GM23248 (cell line): ENCODE results near the gene HOXA1. TPM values are rescaled to one million over a fixed set of nuclear protein-coding genes. Genes with fewer than 3 reads are reported as not detected.

Experiments
- DNase-seq: peaks from one replicate; pipeline ENCODE4 v3.0.0-alpha.2; 2015
- H2AFZ ChIP-seq: fragments of 200-600 bp; sonication (generic); 2 replicates; pipeline ENCODE4 v1.6.1; 2016; ENCODE audit warnings: antibody characterized with exemption
- H3F3A ChIP-seq: fragments of 200-600 bp; sonication (generic); 2 replicates; pipeline ENCODE4 v1.6.1; 2016; ENCODE audit warnings: mild to moderate bottlenecking, antibody characterized with exemption, mixed run types; ENCODE audit not compliant: insufficient read depth
- H3K27ac ChIP-seq: fragments of 200-600 bp; sonication (generic); 2 replicates; pipeline ENCODE4 v1.5.1; 2016; ENCODE audit warnings: mild to moderate bottlenecking
- H3K27me3 ChIP-seq: fragments of 200-600 bp; sonication (generic); replicated peaks from 2 replicates; pipeline ENCODE4 v1.6.1; 2016; ENCODE audit warnings: mild to moderate bottlenecking; ENCODE audit not compliant: insufficient read depth
- H3K36me3 ChIP-seq: fragments of 200-600 bp; sonication (generic); 2 replicates; pipeline ENCODE4 v1.6.1; 2016; ENCODE audit warnings: low read depth, mild to moderate bottlenecking
- H3K4me1 ChIP-seq: fragments of 200-600 bp; sonication (generic); 2 replicates; pipeline ENCODE4 v1.6.1; 2016; ENCODE audit warnings: mild to moderate bottlenecking; ENCODE audit not compliant: insufficient read depth
- H3K4me2 ChIP-seq: fragments of 200-600 bp; sonication (generic); one replicate; pipeline ENCODE4 v1.6.1; 2016; ENCODE audit warnings: mild to moderate bottlenecking; ENCODE audit not compliant: unreplicated experiment
- H3K4me3 ChIP-seq: fragments of 200-600 bp; sonication (generic); 2 replicates; pipeline ENCODE4 v1.5.1; 2016; ENCODE audit warnings: mild to moderate bottlenecking
- H3K79me2 ChIP-seq: fragments of 200-600 bp; sonication (generic); 2 replicates; pipeline ENCODE4 v1.6.1; 2016; ENCODE audit warnings: mild to moderate bottlenecking; ENCODE audit not compliant: insufficient read depth
- H3K9ac ChIP-seq: fragments of 200-600 bp; sonication (generic); 2 replicates; pipeline ENCODE4 v1.6.1; 2016; ENCODE audit warnings: mild to moderate bottlenecking
- H3K9me2 ChIP-seq: fragments of 200-600 bp; sonication (generic); 2 replicates; pipeline ENCODE4 v1.6.1; 2016; ENCODE audit warnings: mixed run types, mild to moderate bottlenecking, moderate library complexity; ENCODE audit not compliant: insufficient read depth
- H3K9me3 ChIP-seq: fragments of 200-600 bp; sonication (generic); one replicate; pipeline ENCODE4 v1.6.1; 2017; ENCODE audit warnings: low read depth
- H4K20me1 ChIP-seq: fragments of 200-600 bp; sonication (generic); 2 replicates; pipeline ENCODE4 v1.6.0; 2016; ENCODE audit not compliant: insufficient read depth
- EZH2 ChIP-seq: fragments of 200-600 bp; sonication (generic); IDR thresholded peaks from 2 replicates; pipeline ENCODE4 v1.6.1; 2018; ENCODE audit warnings: antibody characterized with exemption, mild to moderate bottlenecking; ENCODE audit not compliant: insufficient read depth, poor library complexity, severe bottlenecking
- EZH2phosphoT487 ChIP-seq: fragments of 200-600 bp; sonication (generic); IDR thresholded peaks from 2 replicates; pipeline ENCODE4 v1.6.1; 2018; ENCODE audit warnings: antibody characterized with exemption, moderate library complexity, mild to moderate bottlenecking, low read depth; ENCODE audit not compliant: insufficient read depth
- WGBS, 2 experiments: methylation state at CpG; one replicate each; pipeline ENCODE4 v1.1.6; 2015 to 2017; ENCODE audit warnings: low lambda C conversion rate in 2 of 2, low coverage in 1 of 2; ENCODE audit errors: missing lambda C conversion rate in 2 of 2; 5-methylcytosine and 5-hydroxymethylcytosine counted together
- in situ Hi-C: fragments of 300-500 bp; cut with MboI; formaldehyde crosslinking; loops from 2 replicates; pipeline ENCODE4 v1.15.0; 2020
- polyA plus RNA-seq: library from polyadenylated mRNA; unstranded; fragments of >200 nt; fragmentation: Nextera tagmentation; extraction: Ambion mirVana; gene quantifications from 2 replicates; pipeline ENCODE4 v1.2.1, GENCODE V29; 2016
- total RNA-seq: library from RNA; depleted of rRNA; stranded (reverse); fragments of >200 nt; shearing (Covaris generic); gene quantifications from 2 replicates; pipeline ENCODE4 v1.2.3, GENCODE V29; 2014

HOXA1 gene
- total and polyA plus RNA-seq, 2 experiments from 2014 or later: 0.97 to 1.8 TPM

DNA sequence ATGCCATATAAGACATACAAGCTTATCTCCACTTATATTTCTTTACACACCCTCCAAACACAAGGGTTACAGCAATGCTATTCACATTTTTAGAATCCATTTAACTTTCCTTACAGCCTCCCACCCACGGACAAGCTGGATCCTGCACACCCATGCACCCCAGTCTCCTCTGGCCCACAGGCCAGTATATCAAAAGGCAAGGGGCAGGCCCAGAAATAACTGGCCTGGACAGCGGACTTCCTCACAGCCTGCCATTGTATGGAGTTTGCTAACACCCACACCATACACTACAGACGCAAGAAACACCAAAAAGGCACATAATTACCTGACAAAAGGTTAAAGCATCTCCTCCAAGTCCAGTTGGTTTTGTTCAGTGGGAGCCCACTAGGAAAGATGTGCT, 22.8 kb upstream of the HOXA1 start:
- Histone ChIP-seq H3K27ac (no peak overlapping the region), H3K9ac (no peak overlapping the region), H2AFZ (no peak overlapping the region), H3K79me2 (no peaks in the 10 kb centered on the region), H4K20me1 (no peaks in the 10 kb centered on the region), H3K4me1 (no peaks in the 10 kb centered on the region), H3F3A (no peaks in the 10 kb centered on the region), H3K9me2 (no peaks in the 10 kb centered on the region), H3K36me3 (no peaks in the 10 kb centered on the region), H3K4me2 (no peak overlapping the region), H3K27me3 (no peaks in the 10 kb centered on the region), H3K9me3 (no peaks in the 10 kb centered on the region), H3K4me3 (no peak overlapping the region)
- in situ Hi-C loops: no loop called here
- TF ChIP-seq EZH2: no peak
- no peak for TF ChIP-seq EZH2phosphoT487
- no peak for DNase-seq
- WGBS, 2 experiments: 71 to 88% methylated on average over 3 of the region's 3 CpGs

DNA sequence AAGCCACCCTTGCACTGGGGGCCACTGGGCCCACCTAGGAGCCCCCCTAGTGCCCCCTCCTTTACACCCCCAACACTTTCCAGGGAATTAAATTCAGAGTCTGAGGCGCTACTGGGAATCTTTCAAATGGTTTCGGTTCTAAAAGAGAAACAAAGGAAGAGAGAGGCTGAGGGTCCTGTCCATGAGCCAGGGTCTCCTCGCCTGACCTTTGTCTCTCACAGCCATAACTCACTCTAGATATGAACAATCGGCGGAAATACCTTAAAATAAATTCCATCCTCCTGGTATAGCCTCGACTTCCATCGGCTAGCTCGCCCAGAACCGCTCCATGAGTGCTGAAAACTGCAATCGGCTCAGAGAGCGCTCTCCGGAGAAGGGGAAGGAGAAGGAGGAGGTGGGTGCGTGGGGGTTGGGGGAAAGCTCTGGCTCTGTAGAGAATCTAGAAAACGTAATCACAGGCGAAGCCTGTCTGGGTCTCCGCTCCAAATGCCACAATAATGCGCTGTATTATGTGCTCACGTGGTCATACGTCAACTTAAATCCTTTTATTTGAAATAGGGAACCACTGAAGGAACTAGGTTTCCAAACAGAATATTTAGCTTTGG, 22.2 kb upstream of the HOXA1 start:
- Histone ChIP-seq H3K9me3 (no peaks in the 10 kb centered on the region), H3K4me1 (no peaks in the 10 kb centered on the region), H3F3A (no peaks in the 10 kb centered on the region), H3K27me3 (no peaks in the 10 kb centered on the region), H4K20me1 (no peaks in the 10 kb centered on the region), H3K27ac (no peak overlapping the region), H3K9me2 (no peaks in the 10 kb centered on the region), H3K9ac (no peak overlapping the region), H3K4me2 (no peak overlapping the region), H2AFZ (no peak overlapping the region), H3K79me2 (no peaks in the 10 kb centered on the region), H3K36me3 (no peaks in the 10 kb centered on the region), H3K4me3 (no peak overlapping the region)
- WGBS, 2 experiments: 88 to 91% methylated on average over 19 of the region's 19 CpGs
- in situ Hi-C loops: no loop called here
- TF ChIP-seq EZH2phosphoT487 (no peak), EZH2 (no peak)
- no peak for DNase-seq

DNA sequence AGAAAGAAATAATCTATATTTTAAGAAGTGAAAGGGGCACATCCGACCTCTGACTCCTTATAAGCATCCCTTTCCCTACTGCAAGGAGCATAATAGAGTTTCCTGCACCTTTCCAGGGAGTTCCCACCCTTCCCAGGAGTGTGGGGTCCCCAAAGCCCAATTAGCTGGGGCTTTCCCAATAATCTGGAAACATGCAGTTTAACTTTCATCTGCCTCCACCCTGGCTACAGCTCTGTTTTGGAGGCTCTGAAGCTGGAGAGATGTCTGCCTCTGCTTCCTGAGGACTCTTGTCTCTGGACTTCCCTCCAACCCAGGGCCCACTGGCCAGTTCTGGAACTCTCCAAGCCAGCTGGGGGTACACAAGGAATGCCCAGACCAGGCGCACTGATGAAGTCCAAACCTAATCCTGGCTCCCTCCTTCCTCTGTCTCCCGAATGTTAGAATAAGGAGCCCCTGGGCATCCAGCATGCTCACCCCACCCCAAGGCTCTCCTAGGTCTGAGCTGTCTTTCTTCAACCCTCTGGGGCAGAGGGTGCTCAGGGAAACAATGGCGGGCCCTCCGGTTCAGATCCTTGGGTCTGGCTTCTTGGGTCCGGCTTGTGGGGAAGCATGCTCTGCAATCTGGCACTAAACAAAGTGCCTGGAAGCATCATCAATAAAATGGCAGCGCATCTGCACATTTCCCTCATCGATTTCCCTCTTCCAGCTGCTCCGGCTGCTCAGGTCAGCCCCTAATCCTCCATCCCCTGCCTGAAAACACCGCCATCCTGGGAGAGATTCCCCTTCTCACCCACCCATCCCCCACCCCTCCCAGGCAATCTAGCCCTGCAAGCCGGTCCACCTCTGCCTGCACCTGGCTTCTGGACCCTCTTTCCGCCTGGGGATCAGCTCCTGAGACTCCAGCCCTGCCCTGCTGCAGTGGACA, 21.4 kb upstream of the HOXA1 start:
- no peaks in the 10 kb centered on the region for H3K9me3 ChIP-seq
- peaks cover 4% of the 10 kb centered on the region; the same call in 1 of the 2 replicates for H3F3A ChIP-seq
- H3K4me2 ChIP-seq: no peak overlapping the region
- H3K36me3 ChIP-seq: no peaks in the 10 kb centered on the region
- in situ Hi-C loops: no loop called here
- no peaks in the 10 kb centered on the region for H3K9me2 ChIP-seq
- H3K27me3 ChIP-seq: no peaks in the 10 kb centered on the region
- no peak for DNase-seq
- H3K27ac ChIP-seq: no peak overlapping the region
- no peaks in the 10 kb centered on the region for H4K20me1 ChIP-seq
- 89 to 97% methylated on average over 11 to 12 of the region's 12 CpGs for WGBS, 2 experiments
- no peaks in the 10 kb centered on the region for H3K4me1 ChIP-seq
- no peaks in the 10 kb centered on the region for H3K79me2 ChIP-seq
- no peak overlapping the region for H2AFZ ChIP-seq
- TF ChIP-seq EZH2phosphoT487 (no peak), EZH2 (no peak)
- H3K4me3 ChIP-seq: no peak overlapping the region
- H3K9ac ChIP-seq: no peak overlapping the region

DNA sequence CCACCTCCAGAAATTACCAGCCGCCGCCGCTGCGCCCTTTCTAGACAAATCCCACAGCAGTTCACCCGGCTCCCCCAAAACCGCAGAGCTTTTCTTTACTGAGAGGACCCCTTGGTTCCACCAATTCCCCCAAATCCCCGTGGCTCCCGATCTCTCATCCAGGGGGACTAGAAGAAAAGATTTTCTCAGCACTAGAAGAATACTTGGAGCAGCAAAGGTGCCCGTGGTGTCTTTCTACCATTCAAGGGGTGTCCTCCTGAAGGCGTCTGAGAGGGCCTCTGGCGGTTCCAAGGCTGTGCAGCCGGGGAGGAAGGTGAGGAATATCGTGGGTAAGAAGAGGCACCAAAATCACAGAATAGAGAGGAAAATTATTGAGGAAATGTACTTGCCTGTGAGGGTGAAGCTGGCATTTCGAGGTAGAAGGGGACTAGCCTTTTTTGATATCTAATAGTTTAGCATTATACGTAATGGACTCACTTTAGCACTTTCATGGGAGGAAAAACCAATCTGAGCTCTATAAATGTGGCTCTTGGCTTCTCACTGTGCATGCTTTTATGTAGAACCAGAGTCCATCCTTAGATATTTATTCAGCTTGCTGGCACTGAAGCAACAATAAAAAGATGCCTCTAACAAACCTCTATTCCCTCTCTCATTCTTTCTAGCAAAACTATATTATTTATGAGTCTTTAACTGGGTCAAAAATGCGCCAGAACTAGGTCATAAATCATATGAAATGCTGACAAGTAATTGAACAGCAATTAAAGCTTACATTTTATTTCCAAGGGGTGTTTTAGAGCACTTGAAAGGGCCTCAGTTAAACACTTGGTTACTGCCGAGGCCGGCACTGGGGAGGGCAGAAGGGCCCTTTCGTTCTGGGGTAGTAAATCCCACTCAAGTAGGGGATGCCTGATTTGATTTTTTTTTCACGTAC, 20.5 kb upstream of the HOXA1 start:
- Histone ChIP-seq H4K20me1 (no peaks in the 10 kb centered on the region), H3K9me3 (no peaks in the 10 kb centered on the region), H3K9me2 (no peaks in the 10 kb centered on the region), H3F3A (peaks cover 11% of the 10 kb centered on the region; the same call in 1 of the 2 replicates), H3K9ac (no peak overlapping the region), H3K4me2 (no peak overlapping the region), H3K36me3 (no peaks in the 10 kb centered on the region), H3K79me2 (no peaks in the 10 kb centered on the region), H3K27me3 (no peaks in the 10 kb centered on the region), H2AFZ (no peak overlapping the region), H3K4me1 (peaks cover 3% of the 10 kb centered on the region; the same call in 1 of the 2 replicates), H3K27ac (no peak overlapping the region), H3K4me3 (no peak overlapping the region; the same call in 1 of the 2 replicates)
- WGBS, 2 experiments: 91 to 92% methylated on average over 20 of the region's 20 CpGs
- DNase-seq: no peak
- TF ChIP-seq EZH2 (no peak), EZH2phosphoT487 (no peak)
- in situ Hi-C loops: no loop called here
